CD4-positive, alpha-beta T cell (primary cell): ENCODE data around the gene AGAP1. TPM values are rescaled to one million over a fixed set of nuclear protein-coding genes. Genes with fewer than 3 reads are reported as not detected.

Experiments
- ATAC-seq: fragments of 200-7000 bp; cut with Tn5 transposase; one replicate; pipeline ENCODE4 v1.10.0; 2022; ENCODE audit warnings: mild to moderate bottlenecking; ENCODE audit not compliant: poor library complexity
- CTCF ChIA-PET: fragments of 350-600 bp; sonication (Branson Sonifier 250); formaldehyde crosslinking; loops from one replicate; lab custom pipeline; 2021; ENCODE audit warnings: antibody characterized with exemption, inconsistent platforms; lab: Charles Lee
- POLR2A ChIA-PET: fragments of 350-600 bp; sonication (Branson Sonifier 250); formaldehyde crosslinking; loops from one replicate; lab custom pipeline; 2021; ENCODE audit warnings: antibody characterized with exemption, inconsistent platforms; lab: Charles Lee
- DNase-seq, 14 experiments: peaks; one replicate each; pipeline ENCODE4 v3.0.0-alpha.2; 2013 to 2020; ENCODE audit warnings: mixed read lengths in 2 of 14
- H3K27ac ChIP-seq, 2 donors: one replicate each; pipeline versions ENCODE4 v1.5.1 to v1.7.0; 2013; ENCODE audit warnings: low read length in 2 of 2, low read depth in 1 of 2, mild to moderate bottlenecking in 1 of 2
- H3K27me3 ChIP-seq, 2 experiments: 1 replicate in 1 of 2; 2 replicates in 1 of 2; pipeline versions ENCODE4 v1.6.1 to v1.7.0; 2013; ENCODE audit warnings: low read length in 2 of 2, control low read depth in 1 of 2, mild to moderate bottlenecking in 1 of 2, moderate library complexity in 1 of 2; ENCODE audit not compliant: insufficient read depth in 2 of 2, control insufficient read depth in 1 of 2
- H3K36me3 ChIP-seq: one replicate; pipeline ENCODE4 v1.6.1; 2013; ENCODE audit warnings: low read length, control low read depth; ENCODE audit not compliant: insufficient read depth
- H3K4me1 ChIP-seq: one replicate; pipeline ENCODE4 v1.6.1; 2013; ENCODE audit warnings: low read length, control low read depth; ENCODE audit not compliant: insufficient read depth
- H3K4me3 ChIP-seq: one replicate; pipeline ENCODE4 v1.5.1; 2013; ENCODE audit warnings: mild to moderate bottlenecking, low read length, moderate library complexity
- H3K9me3 ChIP-seq, 2 experiments: 1 replicate in 1 of 2; 2 replicates in 1 of 2; pipeline versions ENCODE4 v1.6.1 to v1.7.0; 2013; ENCODE audit warnings: low read length in 2 of 2, mild to moderate bottlenecking in 2 of 2, control low read depth in 1 of 2, moderate library complexity in 1 of 2; ENCODE audit not compliant: control insufficient read depth in 1 of 2, insufficient read depth in 1 of 2
- H3K27ac Mint-ChIP-seq: one replicate; pipeline ENCODE4 v1.8.0; 2020; ENCODE audit warnings: mixed read lengths
- H3K27me3 Mint-ChIP-seq: one replicate; pipeline ENCODE4 v1.8.0; 2021; ENCODE audit warnings: mixed read lengths
- H3K36me3 Mint-ChIP-seq: one replicate; pipeline ENCODE4 v1.8.0; 2021; ENCODE audit warnings: low read depth, mixed read lengths
- H3K4me1 Mint-ChIP-seq: one replicate; pipeline ENCODE4 v1.8.0; 2021; ENCODE audit warnings: low read depth, mixed read lengths
- H3K4me3 Mint-ChIP-seq: one replicate; pipeline ENCODE4 v1.8.0; 2020; ENCODE audit warnings: mild to moderate bottlenecking, mixed read lengths
- H3K9me3 Mint-ChIP-seq: one replicate; pipeline ENCODE4 v1.8.0; 2020; ENCODE audit warnings: mixed read lengths
- CTCF ChIP-seq: fragments of 200-600 bp; IDR thresholded peaks from one replicate; pipeline ENCODE4 v1.8.0; 2022; ENCODE audit warnings: antibody characterized with exemption, mild to moderate bottlenecking
- intact Hi-C, 2 experiments: fragments of 100-400 bp; cut with DNase I in 1 of 2; cut with micrococcal nuclease in 1 of 2; formaldehyde crosslinking; loops; one replicate each; pipeline versions ENCODE4 v1.15.1 to v1.9.0; 2023 to 2025; cut with DNase I, micrococcal nuclease
- total RNA-seq, 174 experiments: library from RNA in 2 of 174; stranded (reverse) in 2 of 174; gene quantifications; one replicate each; pipeline ENCODE4 v1.2.3 and lab custom pipeline; 2021 to 2026

Gene AGAP1
- total RNA-seq, 2 experiments from 2014 or later, result 2.6 to 3.1 TPM

- Histone ChIP-seq H3K27ac (no peak overlapping the region), H3K36me3 (no peaks in the 10 kb centered on the region), H3K9me3 (peaks cover 0 to 13% of the 10 kb centered on the region in 2 experiments), H3K4me1 (no peaks in the 10 kb centered on the region), H3K27me3 (no peaks in the 10 kb centered on the region), H3K4me3 (no peak overlapping the region)
- H3K27ac Mint-ChIP-seq, result no peak overlapping the region
- H3K36me3 Mint-ChIP-seq, result no peaks in the 10 kb centered on the region
- no peak overlapping the region for H3K4me3 Mint-ChIP-seq
- TF ChIP-seq CTCF, result no peak
- ATAC-seq, result no peak
- peaks cover 6% of the 10 kb centered on the region for H3K27me3 Mint-ChIP-seq
- no peaks in the 10 kb centered on the region for H3K4me1 Mint-ChIP-seq
- H3K9me3 Mint-ChIP-seq, result no peaks in the 10 kb centered on the region
- CTCF ChIA-PET, result no interaction called here
- no peak for DNase-seq
- intact Hi-C loops, result no loop called here
- POLR2A ChIA-PET, result no interaction called here
Observed at GRCh38 chr2:236128321-236128720, 634.5 kb downstream of the AGAP1 start.

- H3K36me3 ChIP-seq, result no peaks in the 10 kb centered on the region
- H3K27ac Mint-ChIP-seq, result no peak overlapping the region
Observed at GRCh38 chr2:236129935-236130334, 636.1 kb downstream of the AGAP1 start.

GRCh38 chr2:236130349-236130998 lies 636.6 kb downstream of the AGAP1 start:
- H3K4me1 Mint-ChIP-seq, result no peaks in the 10 kb centered on the region
- DNase-seq (no peak), ATAC-seq (no peak)
- H3K36me3 Mint-ChIP-seq, result no peaks in the 10 kb centered on the region
- intact Hi-C loops, result no loop called here
- Histone ChIP-seq H3K4me1 (no peaks in the 10 kb centered on the region), H3K27ac (no peak overlapping the region), H3K4me3 (no peak overlapping the region), H3K27me3 (no peaks in the 10 kb centered on the region), H3K36me3 (no peaks in the 10 kb centered on the region), H3K9me3 (peaks cover 0 to 9% of the 10 kb centered on the region in 2 experiments)
- no peak overlapping the region for H3K4me3 Mint-ChIP-seq
- no peak overlapping the region for H3K27ac Mint-ChIP-seq
- ChIA-PET CTCF (no interaction called here), POLR2A (no interaction called here)
- peaks cover 10% of the 10 kb centered on the region for H3K27me3 Mint-ChIP-seq
- no peaks in the 10 kb centered on the region for H3K9me3 Mint-ChIP-seq
- TF ChIP-seq CTCF, result no peak

More at GRCh38 chr2:236129935-236130334, 636.1 kb downstream of the AGAP1 start:
- POLR2A ChIA-PET, result no interaction called here
- Histone ChIP-seq H3K27ac (no peak overlapping the region), H3K4me1 (no peaks in the 10 kb centered on the region), H3K27me3 (no peaks in the 10 kb centered on the region), H3K9me3 (peaks cover 0 to 9% of the 10 kb centered on the region in 2 experiments), H3K4me3 (no peak overlapping the region)
- Mint-ChIP-seq H3K4me1 (no peaks in the 10 kb centered on the region), H3K36me3 (no peaks in the 10 kb centered on the region), H3K4me3 (no peak overlapping the region), H3K27me3 (peaks cover 10% of the 10 kb centered on the region), H3K9me3 (no peaks in the 10 kb centered on the region)
- no peak for TF ChIP-seq CTCF
- intact Hi-C loops, result no loop called here
- DNase-seq (no peak), ATAC-seq (no peak)
- CTCF ChIA-PET, result no interaction called here
